GM19099 (cell line): Measurements from ENCODE around the gene WDR90.

Source experiments
- POLR2A ChIP-seq: IDR thresholded peaks from 3 replicates; pipeline ENCODE4 v1.6.1; 2011; ENCODE audit warnings: low read depth; ENCODE audit not compliant: insufficient read length; ENCODE audit errors: extremely low read depth

The WDR90 gene

DNA sequence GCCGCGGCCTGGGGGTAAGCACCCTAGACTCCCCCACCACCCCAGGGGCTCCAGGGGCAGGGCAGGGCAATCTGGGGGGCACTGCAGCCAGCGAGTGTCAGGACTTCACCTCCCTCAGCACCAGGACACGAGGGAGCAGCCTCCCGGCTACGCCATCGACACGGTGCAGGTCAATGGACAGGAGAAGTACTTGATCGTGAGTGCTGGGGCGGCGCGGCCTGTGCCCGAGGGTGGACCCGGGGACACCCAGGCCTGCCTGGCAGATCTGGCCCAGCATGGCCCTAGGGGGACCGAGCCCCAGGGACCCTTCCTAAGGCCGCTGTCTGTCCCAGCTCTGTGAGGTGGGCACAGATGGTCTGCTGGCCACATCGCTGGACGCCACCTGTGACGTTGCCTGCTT lies 23.2 kb downstream of the WDR90 start:
- no peak for TF ChIP-seq POLR2A

DNA sequence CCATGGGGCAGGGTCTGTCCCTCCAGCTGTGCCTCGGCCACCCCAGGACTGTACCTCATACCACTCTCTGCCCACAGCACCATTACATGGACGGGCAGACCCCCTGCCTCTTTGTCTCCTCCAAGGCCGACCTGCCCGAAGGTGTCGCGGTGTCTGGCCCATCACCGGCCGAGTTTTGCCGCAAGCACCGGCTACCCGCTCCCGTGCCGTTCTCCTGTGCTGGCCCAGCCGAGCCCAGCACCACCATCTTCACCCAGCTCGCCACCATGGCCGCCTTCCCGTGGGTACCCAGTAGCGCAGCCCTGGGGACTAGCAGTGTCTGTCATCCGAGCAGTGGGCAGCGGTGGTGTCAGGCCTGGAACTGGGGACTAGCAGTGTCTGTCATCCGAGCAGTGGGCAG lies 23.7 kb downstream of the WDR90 start:
- TF ChIP-seq POLR2A, result no peak

DNA sequence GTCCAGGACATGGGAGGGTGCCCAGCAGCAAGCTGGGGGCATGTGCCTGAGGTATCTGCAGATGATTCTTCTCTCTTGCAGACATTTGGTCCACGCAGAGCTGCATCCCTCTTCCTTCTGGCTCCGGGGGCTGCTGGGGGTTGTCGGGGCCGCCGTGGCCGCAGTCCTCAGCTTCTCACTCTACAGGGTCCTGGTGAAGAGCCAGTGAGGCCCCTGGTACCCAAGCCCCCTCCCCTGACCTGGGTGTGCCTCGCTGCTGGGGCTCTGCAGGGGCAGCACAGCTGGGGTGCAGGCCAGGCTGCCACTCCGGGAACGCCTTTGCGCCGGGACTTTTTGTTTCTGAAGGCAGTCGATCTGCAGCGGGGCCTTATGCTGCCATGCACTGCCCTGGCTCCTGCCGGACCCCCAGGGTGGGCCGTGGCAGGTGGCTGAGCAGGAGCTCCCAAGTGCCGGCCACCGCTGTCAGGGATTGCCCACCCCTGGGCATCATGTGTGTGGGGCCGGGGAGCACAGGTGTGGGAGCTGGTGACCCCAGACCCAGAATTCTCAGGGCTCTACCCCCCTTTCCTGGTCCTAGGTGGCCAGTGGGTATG lies 24.3 kb downstream of the WDR90 start:
- no peak for TF ChIP-seq POLR2A

DNA sequence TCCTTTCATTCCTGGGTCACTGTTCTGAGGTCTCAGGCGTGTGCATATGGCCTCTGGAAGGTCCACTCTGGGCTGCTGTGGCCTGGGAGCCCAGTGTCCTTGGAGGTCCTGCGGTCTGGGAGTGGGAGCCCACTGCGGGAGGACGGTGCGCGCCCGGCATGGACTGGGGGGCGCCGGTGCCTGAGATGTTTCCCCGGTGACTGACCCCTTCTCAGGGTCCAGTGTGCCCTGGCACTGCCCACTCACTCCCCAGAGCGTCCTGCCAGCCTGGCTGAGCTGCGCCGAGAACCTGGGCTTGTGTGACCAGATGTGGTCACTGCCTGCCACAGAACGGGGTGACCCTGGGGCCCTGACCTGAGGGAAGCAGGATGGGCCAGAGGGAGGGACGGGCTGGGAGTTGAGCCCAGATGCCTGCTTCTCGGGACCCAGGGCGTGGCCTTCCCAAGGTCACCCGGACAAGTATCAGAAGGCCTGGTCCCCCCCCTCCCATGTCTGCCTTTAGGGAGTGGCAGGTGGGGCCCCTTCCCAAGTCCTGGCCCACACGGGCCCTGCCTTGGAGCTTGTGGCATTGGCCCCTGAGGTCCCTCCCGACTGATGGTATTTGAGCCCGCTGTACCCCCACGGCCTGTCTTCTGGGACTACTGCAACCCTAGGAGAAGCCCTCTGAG lies 25.2 kb downstream of the WDR90 start:
- TF ChIP-seq POLR2A, result no peak

DNA sequence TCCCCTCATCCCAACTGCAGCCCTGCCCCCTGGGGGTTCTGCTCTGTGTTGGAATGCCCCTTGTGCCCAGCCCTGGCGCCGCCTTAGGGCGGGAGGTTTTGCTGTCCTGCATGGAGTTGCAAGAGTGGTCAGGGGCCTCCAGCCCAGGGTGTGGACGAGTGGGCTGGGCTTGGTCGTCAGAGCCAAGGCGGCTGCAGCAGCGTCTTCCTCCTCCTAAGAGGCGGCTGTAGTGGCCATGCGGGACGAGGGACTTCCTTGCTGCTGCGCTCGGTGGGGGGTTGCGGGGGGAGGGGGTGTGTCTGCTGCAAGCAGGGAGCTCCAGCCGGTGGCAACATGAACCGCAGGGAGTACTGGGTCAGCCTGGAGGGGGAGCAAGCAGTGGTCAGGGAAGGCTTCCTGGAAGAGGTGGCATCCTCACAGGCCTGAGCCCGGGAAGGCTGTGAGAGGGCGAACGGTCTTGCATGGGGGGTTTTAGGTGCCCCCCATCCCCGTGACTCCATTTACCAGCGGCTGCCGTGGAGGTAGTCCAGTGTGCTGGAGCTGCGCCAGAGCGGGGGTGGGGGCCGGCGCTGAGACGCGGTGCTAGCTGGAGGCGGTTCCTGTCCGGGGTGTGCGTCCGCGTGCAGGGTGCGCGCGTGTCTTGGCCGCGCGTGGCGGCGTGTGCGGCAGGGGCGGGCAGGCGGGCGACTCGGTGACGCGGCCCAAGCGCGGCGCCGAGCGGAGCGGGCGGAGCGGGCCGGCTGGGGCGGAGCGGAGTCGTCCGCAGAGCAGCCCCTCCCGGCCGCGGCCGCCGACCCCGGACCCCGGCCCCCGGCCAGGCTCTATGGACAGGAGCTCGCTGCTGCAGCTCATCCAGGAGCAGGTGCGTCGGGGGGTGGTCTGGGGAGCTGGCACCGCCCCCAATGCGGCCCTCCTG lies 26.1 kb downstream of the WDR90 start, which contains the start of gene RHBDL1:
Gene RHBDL1 (plus strand): TSS at position 704 of the 916 bp plus-strand sequence. CDS start 120 bp downstream, at position 824.
- no peak for TF ChIP-seq POLR2A

DNA sequence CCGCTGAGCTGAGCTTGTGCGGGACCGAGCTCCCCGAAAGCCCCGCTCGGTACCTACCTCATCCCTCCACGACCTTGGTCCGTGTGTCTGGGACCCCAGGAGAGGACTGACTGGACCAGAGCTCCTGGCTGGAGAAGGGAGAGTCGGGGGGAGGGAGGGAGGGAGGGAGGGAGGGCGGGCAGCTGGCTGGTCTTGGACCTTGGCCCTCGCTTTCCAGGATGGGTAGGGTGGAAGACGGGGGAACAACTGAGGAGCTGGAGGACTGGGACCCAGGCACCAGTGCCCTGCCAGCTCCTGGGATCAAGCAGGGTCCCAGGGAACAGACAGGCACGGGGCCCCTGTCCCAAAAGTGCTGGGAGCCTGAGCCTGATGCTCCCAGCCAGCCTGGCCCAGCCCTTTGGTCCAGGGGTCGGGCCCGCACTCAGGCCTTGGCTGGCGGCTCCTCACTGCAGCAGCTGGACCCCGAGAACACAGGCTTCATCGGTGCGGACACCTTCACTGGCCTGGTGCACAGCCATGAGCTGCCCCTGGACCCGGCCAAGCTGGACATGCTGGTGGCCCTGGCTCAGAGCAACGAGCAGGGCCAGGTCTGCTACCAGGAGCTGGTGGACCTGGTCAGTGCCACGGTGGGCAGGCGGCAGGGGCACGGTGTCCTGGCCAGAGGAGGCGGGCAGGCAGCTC lies 26.9 kb downstream of the WDR90 start:
- no peak for TF ChIP-seq POLR2A

DNA sequence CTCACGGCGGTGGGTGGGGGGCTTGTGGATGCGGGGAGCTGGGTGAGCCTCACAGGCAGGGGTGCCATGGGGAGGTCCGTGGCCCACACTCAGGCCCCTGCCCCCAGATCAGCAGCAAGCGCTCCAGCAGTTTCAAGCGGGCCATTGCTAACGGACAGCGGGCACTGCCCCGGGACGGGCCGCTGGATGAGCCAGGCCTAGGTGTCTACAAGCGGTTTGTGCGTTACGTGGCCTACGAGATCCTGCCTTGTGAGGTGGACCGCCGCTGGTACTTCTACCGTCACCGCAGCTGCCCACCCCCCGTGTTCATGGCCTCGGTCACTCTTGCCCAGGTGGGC lies 27.4 kb downstream of the WDR90 start:
- no peak for TF ChIP-seq POLR2A

DNA sequence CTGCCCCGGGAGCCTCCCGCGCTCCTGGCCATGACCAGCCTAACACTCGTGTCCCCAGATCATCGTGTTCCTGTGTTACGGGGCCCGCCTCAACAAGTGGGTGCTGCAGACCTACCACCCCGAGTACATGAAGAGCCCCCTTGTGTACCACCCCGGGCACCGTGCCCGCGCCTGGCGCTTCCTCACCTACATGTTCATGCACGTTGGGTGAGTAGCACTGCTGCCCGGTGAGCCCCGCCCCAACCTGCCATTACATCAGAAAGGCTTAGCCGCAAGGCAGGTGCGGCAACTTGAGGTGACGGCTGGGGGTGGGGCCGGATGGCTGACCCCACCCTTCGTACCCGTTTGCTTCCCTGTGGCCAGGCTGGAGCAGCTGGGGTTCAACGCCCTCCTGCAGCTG lies 27.7 kb downstream of the WDR90 start:
- TF ChIP-seq POLR2A, result no peak

DNA sequence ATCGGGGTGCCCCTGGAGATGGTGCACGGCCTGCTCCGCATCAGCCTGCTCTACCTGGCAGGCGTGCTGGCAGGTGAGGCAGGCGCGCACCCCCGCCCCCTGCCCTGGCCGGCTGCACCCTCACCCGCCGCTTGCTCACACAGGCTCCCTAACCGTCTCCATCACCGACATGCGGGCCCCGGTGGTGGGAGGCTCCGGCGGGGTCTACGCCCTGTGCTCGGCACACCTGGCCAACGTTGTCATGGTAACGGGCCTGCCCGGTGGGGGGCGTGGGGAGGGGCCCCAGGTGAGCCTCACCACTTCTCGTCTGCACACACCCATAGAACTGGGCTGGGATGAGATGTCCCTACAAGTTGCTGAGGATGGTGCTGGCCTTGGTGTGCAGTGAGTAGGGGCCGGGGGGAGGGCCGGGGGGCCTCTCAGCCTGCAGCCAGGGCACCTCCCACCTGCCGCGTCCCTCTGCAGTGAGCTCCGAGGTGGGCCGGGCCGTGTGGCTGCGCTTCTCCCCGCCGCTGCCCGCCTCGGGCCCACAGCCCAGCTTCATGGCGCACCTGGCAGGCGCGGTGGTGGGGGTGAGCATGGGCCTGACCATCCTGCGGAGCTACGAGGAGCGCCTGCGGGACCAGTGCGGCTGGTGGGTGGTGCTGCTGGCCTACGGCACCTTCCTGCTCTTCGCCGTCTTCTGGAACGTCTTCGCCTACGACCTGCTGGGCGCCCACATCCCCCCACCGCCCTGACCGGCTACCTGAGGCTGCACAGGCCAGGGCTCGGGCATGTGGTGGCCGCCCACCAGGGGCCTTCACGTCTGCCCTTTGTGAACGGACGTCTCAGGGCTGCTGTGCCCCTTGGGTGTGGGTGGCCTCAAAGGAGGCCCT lies 28.4 kb downstream of the WDR90 start:
- TF ChIP-seq POLR2A, result no peak

DNA sequence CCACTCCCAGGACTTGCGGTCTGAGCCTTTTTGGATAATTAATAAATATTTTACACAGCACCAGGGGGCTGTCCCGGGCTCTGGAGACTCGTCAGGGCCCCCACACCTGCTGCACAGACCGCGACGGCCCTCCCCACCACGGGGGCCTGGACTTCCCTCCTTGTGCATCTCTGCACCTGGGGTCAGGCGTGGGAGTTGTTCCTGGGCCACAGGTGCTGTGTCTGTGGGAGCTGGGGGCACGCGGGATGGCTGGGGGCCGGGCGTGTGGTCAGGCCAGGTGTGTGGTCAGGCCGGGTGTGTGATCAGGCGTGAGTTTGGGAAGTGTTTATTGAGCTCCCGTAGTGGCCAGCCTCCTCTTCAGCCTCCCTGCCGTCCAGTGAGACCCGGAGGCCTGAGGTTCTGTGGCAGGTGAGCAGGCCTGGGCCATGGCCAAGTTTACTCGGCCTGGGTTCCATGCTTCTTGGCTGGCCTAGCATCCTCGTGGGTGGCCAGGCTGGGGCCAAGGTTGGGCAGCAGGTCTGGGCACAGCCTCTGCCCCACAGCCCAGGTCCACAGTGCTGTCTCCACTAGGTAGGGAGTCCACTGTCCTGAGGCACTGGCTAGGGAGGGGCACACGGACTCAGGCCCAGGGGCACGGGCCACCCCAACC lies 29.2 kb downstream of the WDR90 start:
- TF ChIP-seq POLR2A, result no peak

DNA sequence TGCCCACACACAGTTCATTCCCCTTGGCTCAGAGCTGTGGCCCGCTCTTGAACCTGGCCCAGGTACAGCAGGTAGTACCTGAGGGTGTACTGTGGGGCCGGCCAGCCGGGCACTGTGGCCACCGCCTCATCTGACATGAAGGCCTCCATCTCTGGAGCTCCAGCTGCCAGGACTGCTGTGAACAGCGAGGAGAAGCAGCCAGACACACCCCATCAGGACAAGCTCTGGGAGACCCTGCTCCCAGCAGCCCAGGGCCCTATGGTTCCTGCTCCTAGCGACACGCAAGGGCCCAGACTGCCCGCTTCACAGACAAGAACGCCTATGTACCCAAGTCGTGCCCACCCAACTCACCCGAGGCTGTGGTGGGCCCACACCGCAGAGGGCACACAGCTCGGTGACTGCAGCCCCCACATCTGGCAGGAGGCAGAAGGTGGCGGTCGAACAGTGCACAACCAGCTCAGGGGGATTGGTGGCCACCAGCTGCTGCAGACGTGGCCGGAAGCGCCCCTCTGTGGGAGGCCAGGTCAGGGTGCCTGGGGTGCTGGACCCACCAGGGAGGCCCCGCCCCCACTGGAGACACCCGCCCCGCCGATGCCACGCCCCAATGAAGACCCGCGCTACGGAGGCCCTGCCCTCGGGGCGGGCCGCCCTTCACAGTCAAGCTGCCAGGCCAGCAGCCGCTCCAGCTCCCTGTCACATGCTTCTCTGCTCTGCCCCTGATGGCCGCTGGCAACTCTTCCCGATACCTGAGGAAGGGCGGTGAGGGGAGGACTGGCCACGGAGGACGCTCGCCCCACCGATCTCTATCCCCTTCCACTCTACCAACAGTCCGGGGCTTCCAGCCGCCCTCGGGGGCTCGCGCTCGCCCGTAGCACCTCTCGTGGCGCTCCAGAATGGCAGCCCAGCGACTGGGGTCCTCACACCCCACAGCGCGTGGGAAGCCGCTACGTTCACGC lies 30.0 kb downstream of the WDR90 start:
- TF ChIP-seq POLR2A, result no peak

DNA sequence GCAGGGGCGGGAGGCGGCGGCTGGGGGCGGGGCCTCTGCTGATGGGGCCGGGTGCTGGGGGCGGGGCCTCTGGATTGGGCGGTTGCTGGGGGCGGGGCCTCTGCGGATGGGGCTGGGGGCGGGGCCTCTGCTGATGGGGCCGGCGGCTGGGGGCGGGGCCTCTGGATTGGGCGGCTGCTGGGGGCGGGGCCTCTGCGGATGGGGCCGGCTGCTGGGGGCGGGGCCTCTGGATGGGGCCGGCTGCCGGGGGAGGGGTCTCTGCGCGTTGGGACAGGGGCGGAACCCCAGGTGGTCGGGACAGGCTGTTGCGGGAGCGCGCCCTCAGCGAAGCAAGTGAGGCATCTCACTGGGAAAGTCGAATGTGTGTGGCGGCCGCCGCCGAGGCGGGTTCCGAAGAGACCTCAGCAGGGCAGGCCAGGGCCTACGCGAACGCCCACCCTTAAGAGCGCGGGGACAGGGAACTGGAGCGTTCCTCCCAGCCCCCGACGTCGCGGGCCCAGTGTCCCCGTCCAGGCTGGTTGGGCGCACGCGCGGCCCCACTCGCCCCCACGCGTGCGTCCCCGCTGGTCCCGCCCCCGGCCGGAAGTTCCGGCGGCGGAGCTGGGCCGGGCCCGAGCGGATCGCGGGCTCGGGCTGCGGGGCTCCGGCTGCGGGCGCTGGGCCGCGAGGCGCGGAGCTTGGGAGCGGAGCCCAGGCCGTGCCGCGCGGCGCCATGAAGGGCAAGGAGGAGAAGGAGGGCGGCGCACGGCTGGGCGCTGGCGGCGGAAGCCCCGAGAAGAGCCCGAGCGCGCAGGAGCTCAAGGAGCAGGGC lies 30.9 kb downstream of the WDR90 start, which contains the start of gene STUB1:
Gene STUB1 (plus strand): TSS at position 597 of the 811 bp plus-strand sequence. CDS start 116 bp downstream, at position 713.
- peak; percentile 81 for TF ChIP-seq POLR2A
